ENCODE data around the gene PRR5. TPM values are rescaled to one million over a fixed set of nuclear protein-coding genes. Genes with fewer than 3 reads are reported as not detected.

The PRR5 gene
- polyA plus RNA-seq (2012; ENCODE audit: insufficient read length, low read depth): 17.0 TPM

GRCh38 chr22:44701824-44702478 lies at the start of gene PRR5:
Gene PRR5 (plus strand): TSS chr22:44702204. CDS start chr22:44702475, 271 bp downstream.
- TF ChIP-seq FOXP2 (optimal IDR thresholded peaks at IDR 0.05; ENCODE audit: borderline replicate concordance, extremely low read depth, extremely low read length, insufficient read depth) (peak; percentile 39), TAF1 (IDR thresholded peaks at IDR 0.05; ENCODE audit: borderline replicate concordance, insufficient read depth, low read length) (no peak), SIN3A (IDR thresholded peaks at IDR 0.05; ENCODE audit: borderline replicate concordance, insufficient read depth, low read length) (no peak), REST (IDR thresholded peaks at IDR 0.05; ENCODE audit: insufficient read depth in 1 of 2, low read depth in 2 of 2, low read length in 2 of 2) (no peak)

DNA sequence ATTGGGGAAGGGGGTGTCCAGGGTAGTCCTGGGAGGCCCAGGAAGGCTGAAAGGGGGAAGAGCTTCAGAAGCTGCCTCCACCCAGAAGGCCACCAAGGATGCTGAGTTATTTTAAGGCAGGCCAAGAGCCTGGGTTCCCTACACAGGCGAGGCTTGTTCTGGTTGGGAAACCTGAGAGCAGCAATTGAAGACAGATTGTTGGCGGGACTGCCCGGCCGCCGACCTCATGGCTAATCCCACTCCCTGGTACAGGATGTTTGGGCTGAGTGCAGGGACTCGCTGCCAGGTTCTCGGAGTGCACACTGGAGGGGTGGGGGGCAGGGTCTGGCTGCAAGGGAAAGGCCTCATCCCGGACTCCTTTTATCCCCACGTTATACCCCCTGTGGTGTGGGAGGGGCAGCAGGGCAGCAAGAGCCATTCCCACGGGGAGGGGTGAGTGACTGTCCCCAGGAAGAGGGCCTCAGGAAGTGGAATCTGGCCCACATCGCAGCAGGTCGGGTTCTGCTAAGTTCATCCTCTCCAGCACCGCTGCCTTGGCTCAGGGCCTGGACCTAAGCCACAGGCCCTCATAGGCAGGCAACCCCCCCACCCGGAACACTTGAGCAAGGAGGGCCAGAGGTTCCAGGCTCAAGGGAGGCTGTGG lies 43.6 kb upstream of the PRR5 start:
- no peak for TF ChIP-seq SIN3A (IDR thresholded peaks at IDR 0.05; ENCODE audit: borderline replicate concordance, insufficient read depth, low read length)
- TF ChIP-seq TAF1 (IDR thresholded peaks at IDR 0.05; ENCODE audit: borderline replicate concordance, insufficient read depth, low read length): no peak
- TF ChIP-seq FOXP2 (optimal IDR thresholded peaks at IDR 0.05; ENCODE audit: borderline replicate concordance, extremely low read depth, extremely low read length, insufficient read depth): no peak
- TF ChIP-seq REST (IDR thresholded peaks at IDR 0.05; ENCODE audit: insufficient read depth in 1 of 2, low read depth in 2 of 2, low read length in 2 of 2): no peak
- TF ChIP-seq POLR2AphosphoS5 (IDR thresholded peaks at IDR 0.05; ENCODE audit: low read depth, low read length): no peak

DNA sequence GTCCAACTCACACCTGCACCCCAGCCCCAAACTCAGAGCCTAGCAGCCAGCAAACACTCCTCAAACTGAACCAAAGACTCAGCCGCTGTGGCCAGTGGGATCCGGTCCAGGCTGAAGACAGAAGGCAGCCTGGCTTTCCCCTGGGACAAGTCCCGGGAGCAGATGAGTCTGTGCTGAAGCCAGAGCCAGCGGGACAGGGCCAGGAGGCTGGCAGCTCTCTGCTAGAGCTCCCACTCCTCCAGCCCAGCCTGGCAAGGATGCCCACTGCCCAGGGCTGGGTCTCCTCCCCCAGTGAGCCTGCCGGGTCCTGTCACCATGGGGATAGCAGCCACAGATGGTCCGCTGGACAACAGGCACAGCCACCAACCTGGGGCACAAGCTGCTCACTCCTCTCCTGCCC lies 42.9 kb upstream of the PRR5 start:
- TF ChIP-seq REST (IDR thresholded peaks at IDR 0.05; ENCODE audit: insufficient read depth in 1 of 2, low read depth in 2 of 2, low read length in 2 of 2) (no peak), SIN3A (IDR thresholded peaks at IDR 0.05; ENCODE audit: borderline replicate concordance, insufficient read depth, low read length) (no peak), TAF1 (IDR thresholded peaks at IDR 0.05; ENCODE audit: borderline replicate concordance, insufficient read depth, low read length) (no peak), POLR2AphosphoS5 (IDR thresholded peaks at IDR 0.05; ENCODE audit: low read depth, low read length) (no peak), FOXP2 (optimal IDR thresholded peaks at IDR 0.05; ENCODE audit: borderline replicate concordance, extremely low read depth, extremely low read length, insufficient read depth) (no peak)

GRCh38 chr22:44660051-44660830 lies 41.8 kb upstream of the PRR5 start:
- no peak for TF ChIP-seq POLR2AphosphoS5 (IDR thresholded peaks at IDR 0.05; ENCODE audit: low read depth, low read length)
- no peak for TF ChIP-seq FOXP2 (optimal IDR thresholded peaks at IDR 0.05; ENCODE audit: borderline replicate concordance, extremely low read depth, extremely low read length, insufficient read depth)
- no peak for TF ChIP-seq SIN3A (IDR thresholded peaks at IDR 0.05; ENCODE audit: borderline replicate concordance, insufficient read depth, low read length)
- TF ChIP-seq TAF1 (IDR thresholded peaks at IDR 0.05; ENCODE audit: borderline replicate concordance, insufficient read depth, low read length): no peak
- no peak for TF ChIP-seq REST (IDR thresholded peaks at IDR 0.05; ENCODE audit: insufficient read depth in 1 of 2, low read depth in 2 of 2, low read length in 2 of 2)
